GM04504 (cell line): Measurements from ENCODE around the gene MSI2.

ENCODE experiments used
- DNase-seq: peaks from one replicate; pipeline ENCODE4 v3.0.0-alpha.2; 2012; ENCODE audit warnings: low read depth

MSI2 gene

DNA sequence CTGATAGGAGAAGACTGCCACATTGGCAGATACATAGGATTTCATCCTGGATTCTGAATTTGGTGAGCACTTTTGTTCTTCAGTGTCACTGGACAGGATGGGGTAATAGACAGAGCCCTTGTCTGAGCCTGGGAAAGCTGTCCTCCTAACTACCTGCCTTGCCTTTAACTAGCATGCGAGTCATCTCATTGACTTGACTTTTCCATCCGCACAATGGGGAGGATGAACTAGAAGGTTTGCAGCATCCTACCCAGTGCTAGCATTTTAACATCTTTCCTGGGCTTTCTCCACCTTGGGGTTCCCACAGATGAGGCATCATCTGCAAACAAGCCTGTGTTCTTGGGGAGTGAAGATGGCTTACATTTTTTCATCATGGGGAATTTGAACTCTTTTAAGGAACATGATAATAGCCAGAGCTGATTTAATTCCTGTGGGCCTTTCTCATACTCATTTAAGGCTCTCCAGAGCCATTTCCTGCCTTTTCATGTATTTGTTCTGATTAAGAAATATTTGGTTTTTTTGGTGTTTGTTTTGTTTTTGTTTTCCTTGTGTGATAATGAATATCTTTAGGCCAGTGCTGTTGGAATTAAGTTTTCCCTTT, 139.5 kb downstream of the MSI2 start:
- DNase-seq = no peak

GRCh38 chr17:57396511-57396921, 140.2 kb downstream of the MSI2 start:
- DNase-seq = no peak

DNA sequence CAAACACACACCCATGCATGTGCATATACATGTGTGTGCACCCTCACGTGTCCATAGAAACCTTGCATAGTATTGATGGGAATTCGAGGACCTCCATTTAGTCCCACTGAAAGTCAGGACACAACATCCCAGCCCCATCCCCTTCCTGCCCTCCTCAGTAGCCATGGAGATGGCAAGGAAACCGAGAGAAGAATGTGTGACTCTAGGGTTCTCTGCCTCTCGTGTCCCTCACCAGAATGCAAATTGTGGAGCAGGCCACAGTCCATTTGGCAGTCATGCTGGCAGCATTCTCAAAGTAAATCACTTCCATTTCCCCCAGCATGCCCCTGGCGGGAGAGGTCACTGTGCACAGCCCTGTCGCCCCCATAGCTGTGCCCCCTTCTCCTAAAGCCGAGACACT, 141.1 kb downstream of the MSI2 start:
- DNase-seq = no peak

GRCh38 chr17:57399690-57400089, 143.4 kb downstream of the MSI2 start:
- DNase-seq = no peak

DNA sequence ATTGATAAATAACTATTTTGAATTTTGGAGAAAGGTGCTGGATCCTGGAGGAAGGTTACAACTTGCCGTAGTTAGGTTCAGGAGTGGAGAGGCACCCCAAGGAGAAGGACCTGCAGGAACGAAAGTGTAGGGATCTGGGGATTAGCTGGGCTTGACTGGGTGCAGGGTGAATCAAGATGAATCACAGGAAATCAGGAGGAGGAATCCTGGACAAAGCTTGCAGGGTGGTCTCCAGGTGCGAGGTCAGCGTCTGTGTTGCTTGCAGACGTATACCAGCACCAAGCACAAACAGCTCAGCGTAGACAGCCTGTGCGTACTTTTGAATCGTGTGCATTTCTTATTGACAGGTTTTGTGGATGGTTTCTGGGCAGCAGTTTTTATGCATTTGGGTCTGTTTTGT, 144.3 kb downstream of the MSI2 start:
- DNase-seq = no peak

GRCh38 chr17:57401556-57402488, 145.5 kb downstream of the MSI2 start:
- DNase-seq = no peak

DNA sequence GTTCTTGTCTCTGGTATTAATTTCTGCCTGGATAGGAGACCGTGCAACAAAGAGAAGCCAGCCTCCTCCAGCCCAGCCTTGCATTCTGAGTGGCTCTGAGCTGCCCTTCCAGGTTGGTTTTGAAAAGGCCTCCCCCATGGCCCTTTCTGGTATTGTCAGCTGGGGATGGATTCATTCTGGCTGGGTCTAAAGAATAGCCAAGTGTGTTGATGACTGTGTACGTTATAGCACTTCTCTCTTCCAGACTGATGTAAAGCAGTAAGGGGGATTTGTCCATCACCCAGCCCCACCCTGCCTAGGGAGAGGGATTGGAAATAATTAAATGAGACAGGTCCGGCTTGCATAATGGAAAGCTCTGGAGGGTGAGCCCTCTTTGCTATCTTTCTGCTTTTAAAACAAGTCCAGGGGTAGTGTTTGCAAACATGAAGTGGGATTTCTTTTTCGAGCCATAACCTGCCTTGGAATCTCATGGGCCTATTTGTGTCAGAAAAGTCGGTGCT, 146.4 kb downstream of the MSI2 start:
- no peak for DNase-seq

GRCh38 chr17:57403236-57403635, 146.9 kb downstream of the MSI2 start:
- no peak for DNase-seq

DNA sequence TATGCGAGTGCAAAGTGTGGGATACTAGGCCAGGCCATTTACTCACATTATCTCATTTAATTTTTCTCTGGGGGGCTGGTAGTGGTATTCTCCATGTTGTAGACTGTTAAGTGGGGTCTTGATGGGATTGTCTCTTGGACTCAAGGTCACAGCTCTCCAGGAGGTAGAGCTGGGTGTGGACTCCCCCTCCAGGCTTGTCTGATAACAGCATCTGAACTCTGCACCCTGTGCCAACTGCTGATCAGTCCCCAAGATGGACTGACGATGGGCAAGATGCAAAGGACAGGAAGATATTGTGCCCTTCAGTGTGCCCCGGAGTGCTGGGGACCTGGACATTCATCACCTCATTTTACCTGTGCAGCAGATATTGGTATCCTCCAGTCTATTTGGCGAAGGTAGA, 147.8 kb downstream of the MSI2 start:
- DNase-seq = no peak

DNA sequence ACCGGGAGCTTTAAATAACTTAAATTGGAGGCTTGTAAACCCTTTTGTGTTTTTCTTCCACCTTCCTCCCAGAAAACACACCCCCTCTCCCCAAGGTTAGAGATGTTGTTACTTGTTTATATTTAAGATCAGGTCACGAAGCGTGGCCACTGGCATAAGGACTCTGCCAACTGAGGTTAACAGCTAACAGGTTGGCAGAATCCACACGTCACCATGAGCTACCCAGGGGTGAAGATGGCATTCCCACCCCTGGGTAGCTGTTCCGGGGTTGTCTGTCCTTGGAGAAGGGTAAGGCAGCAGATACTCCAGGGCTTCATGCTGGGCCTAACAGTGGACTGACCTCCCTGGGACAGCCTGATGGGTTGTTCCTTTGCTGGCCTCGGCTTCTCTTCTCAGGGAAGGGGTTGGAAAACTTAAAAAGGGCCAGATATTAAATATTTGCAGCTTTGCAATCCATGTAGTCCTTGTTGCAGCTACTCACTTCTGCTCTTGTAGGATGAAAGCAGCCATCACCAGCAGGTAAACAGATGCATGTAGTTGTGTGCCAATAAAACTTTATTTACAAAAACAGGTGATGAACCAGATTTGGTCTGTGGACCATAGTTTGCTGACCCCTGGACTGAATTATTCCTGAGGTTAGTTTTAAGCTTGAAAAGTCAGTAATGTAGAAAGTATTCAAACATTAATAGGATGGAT, 148.6 kb downstream of the MSI2 start:
- DNase-seq = no peak

DNA sequence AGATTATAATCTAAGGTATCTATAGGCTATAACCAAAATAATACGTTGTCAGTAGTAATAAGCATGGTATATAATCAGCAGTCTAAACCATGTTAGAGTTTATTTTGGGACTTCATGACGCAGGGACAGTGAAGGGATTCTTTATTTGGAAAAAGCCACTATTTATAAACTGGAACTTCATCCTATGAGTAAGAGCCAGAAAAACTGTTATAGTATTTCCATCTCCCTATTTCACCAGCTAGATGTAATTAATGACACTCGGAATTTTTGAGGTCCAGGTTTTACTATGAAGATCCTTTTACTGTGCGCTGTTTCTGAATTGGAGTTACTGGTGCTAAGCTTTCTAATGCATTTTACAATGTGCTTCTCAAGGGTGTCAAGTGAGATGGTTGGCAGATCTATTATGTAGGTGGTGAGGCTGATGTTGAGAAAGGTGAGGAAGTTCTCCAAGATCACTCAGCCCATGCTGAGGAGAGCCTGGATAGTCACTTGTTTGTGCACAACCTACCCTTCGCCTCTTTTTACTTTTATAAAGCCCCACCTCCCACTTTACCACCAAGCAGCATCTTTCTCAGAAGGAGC, 149.3 kb downstream of the MSI2 start:
- no peak for DNase-seq

DNA sequence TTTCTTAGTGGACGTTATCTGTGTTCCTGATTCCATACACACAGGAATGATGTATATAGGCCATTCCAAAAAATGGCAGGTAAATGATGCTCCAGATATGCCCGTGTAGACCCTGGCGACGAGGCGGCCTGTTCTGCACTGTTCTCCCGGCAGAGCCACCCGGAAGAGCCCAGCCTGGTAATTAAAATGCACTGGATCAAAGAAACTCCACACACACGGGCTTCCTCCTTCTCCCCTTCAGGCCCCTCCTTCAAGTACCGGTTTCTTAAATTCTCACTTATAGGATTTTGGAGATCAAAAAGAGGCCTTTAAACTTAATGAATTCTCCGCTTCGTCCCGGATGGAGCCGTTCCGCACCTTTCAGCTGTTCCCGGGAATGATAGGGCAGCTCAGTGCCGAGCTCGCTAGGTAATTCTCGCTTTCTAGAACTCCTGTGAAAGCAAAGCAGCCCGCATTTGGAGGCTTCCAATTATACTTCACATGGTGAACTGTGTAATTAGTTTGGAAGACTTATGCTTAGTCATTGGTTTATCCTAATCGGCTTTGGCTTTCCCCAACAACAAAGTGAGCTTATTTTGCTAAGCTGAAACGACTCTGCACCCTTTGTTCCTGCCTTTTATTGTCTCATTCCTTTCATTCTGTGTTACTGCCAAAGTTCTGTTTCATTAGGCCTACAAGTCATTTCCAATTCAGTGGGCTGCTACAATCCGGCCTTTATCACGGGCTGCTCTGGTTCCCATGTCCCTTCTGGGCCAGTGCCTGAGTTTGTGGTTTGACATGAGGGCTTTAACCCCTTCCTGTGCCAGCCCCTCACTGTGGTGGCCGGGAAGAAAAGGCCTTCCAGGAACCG, 150.0 kb downstream of the MSI2 start:
- no peak for DNase-seq

DNA sequence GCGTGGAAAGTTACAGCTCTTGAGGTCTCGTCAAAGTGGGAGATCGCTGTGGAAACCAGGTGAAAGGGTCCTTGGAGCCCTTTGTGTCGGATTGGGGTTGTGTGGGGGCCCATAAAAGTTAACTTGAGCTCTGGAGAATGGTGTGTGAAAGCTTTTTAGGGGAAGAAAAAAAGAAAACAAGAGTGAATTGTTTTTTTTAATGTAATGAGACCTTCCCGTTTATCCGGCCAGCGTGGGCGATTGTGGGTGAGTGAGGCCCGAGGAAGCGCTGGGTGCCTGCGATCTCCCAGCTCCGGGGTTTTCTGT, 150.6 kb downstream of the MSI2 start:
- no peak for DNase-seq

DNA sequence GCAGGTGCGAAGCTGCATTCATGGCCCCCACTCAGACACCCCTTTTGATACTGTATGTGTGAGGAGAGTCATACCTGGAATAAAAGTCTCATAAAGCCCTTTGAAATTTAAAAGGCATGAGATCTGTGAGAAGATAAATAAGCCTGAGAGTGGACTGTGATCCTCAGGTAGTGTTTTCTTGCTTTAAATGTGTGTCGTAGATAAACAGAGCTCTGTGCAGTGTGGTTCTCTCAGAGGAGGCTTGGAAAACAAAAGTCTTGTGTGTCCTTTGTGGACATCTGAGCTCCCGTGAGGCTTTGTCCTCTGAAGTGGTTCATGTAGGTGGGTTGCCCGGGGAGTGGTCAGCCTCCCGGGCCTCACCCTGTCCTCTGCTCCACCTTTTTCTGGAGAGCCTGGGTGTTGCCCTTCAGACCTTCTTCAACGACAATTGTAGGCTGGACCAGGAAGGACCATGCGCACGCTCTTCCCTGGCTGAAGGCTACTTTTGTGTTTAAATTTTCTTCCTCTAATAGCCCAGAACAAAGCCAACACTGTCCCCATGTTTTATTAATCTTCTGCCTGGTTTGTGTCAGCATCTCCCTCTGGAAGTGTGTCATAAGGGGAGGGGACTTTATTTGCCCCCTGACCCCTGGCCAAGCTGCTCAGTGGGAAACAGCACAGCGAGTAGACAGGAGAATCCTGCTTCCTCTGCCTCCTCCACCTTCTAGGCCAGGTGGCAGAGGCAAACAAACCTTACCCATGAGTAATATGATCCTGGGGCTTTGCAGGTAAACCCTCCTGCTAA, 151.2 kb downstream of the MSI2 start:
- no peak for DNase-seq

GRCh38 chr17:57408071-57408811, 151.9 kb downstream of the MSI2 start:
- no peak for DNase-seq

- DNase-seq = no peak
Measured at GRCh38 chr17:57410169-57410568, 153.8 kb downstream of the MSI2 start.

GRCh38 chr17:57412520-57413096, 156.3 kb downstream of the MSI2 start:
- DNase-seq = no peak

- DNase-seq = no peak
Measured at GRCh38 chr17:57413848-57414651, 157.7 kb downstream of the MSI2 start.

- no peak for DNase-seq
Measured at GRCh38 chr17:57415751-57416207, 159.5 kb downstream of the MSI2 start.
